Measurements from ENCODE around the gene PLIN5.

DNA sequence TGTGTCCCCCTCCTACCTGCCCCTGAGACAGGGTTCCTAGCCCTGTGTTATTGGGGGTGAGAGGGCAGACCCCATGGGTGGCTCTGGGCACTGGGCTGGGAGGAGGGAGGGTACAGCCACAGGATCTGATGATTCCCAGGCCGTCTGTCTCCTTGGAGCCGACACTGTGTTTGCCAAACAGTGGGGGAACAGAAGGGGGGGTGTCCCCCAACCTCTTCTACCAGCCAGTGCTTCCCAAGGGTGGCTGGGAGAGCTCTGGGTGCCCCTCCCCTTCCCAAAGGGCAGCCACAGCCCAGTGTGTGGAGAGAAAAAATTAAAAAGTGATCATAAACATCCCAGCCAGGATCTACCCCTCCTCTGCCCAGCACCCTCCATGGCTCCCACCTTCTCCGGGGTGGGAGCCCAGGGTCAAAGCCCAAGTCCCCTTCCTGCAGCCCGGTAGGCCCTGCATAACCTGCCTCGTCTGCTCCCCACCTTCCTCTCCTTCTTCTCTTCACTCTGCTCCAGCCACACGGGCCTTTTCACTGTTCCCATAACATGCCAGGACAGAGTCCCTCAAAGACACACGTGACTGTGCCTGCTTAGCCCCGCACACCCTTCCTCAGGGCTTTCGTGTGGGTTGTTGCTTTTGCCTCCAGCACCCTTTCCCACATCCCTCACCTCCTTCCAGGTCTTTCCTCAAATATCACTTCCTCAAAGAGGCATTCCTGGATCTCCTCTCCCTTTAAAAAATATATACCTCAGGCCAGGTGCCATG, 15.3 kb downstream of the PLIN5 start:
- TF ChIP-seq, protein P1, sequence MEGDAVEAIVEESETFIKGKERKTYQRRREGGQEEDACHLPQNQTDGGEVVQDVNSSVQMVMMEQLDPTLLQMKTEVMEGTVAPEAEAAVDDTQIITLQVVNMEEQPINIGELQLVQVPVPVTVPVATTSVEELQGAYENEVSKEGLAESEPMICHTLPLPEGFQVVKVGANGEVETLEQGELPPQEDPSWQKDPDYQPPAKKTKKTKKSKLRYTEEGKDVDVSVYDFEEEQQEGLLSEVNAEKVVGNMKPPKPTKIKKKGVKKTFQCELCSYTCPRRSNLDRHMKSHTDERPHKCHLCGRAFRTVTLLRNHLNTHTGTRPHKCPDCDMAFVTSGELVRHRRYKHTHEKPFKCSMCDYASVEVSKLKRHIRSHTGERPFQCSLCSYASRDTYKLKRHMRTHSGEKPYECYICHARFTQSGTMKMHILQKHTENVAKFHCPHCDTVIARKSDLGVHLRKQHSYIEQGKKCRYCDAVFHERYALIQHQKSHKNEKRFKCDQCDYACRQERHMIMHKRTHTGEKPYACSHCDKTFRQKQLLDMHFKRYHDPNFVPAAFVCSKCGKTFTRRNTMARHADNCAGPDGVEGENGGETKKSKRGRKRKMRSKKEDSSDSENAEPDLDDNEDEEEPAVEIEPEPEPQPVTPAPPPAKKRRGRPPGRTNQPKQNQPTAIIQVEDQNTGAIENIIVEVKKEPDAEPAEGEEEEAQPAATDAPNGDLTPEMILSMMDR (IDR thresholded peaks at IDR 0.05; ENCODE audit: borderline replicate concordance, extremely low read depth, low read length, poor library complexity, severe bottlenecking) = no peak
- no peak for TF ChIP-seq EZH2 (IDR thresholded peaks at IDR 0.05; ENCODE audit: borderline replicate concordance, low read depth, low read length, severe bottlenecking)
